Lung (tissue), 16 donors: ENCODE measurements around the gene RIPOR2. TPM values are rescaled to one million over a fixed set of nuclear protein-coding genes. Genes with fewer than 3 reads are reported as not detected.

Experiments
- ATAC-seq: fragments of 200-7000 bp; cut with Tn5 transposase; one replicate; pipeline ENCODE4 v1.9.1; 2020; ENCODE audit warnings: moderate number of reproducible peaks; ENCODE audit not compliant: insufficient read depth, low FRiP score
- DNase-seq, 3 donors: peaks; one replicate each; pipeline ENCODE4 v3.0.0-alpha.2; 2013 to 2017
- H3K27ac ChIP-seq, 2 donors: one replicate each; pipeline ENCODE4 v1.5.1; 2013; ENCODE audit warnings: mild to moderate bottlenecking in 2 of 2, moderate library complexity in 2 of 2, control low read depth in 1 of 2, inconsistent platforms in 1 of 2, low read depth in 1 of 2, low read length in 1 of 2
- H3K27me3 ChIP-seq, 3 donors: one replicate each; pipeline ENCODE4 v1.5.1; 2013; ENCODE audit warnings: low read length in 2 of 3; ENCODE audit not compliant: control insufficient read depth in 3 of 3, insufficient read depth in 3 of 3
- H3K36me3 ChIP-seq, 4 donors: one replicate each; pipeline ENCODE4 v1.5.1; 2013; ENCODE audit warnings: low read length in 4 of 4, mild to moderate bottlenecking in 1 of 4, moderate library complexity in 1 of 4; ENCODE audit not compliant: control insufficient read depth in 4 of 4, insufficient read depth in 4 of 4
- H3K4me1 ChIP-seq, 5 donors: one replicate each; pipeline ENCODE4 v1.5.1; 2013; ENCODE audit warnings: low read length in 5 of 5, mild to moderate bottlenecking in 2 of 5, moderate library complexity in 1 of 5; ENCODE audit not compliant: control insufficient read depth in 5 of 5, insufficient read depth in 5 of 5
- H3K4me3 ChIP-seq: one replicate; pipeline ENCODE4 v1.5.1; 2013; ENCODE audit warnings: mild to moderate bottlenecking, control low read depth, moderate library complexity
- H3K9ac ChIP-seq, 2 donors: one replicate each; pipeline ENCODE4 v1.5.1; 2013; ENCODE audit warnings: low read length in 2 of 2, control low read depth in 1 of 2; ENCODE audit not compliant: insufficient read depth in 1 of 2
- H3K9me3 ChIP-seq, 4 donors: one replicate each; pipeline ENCODE4 v1.5.1; 2013; ENCODE audit warnings: low read length in 3 of 4, mild to moderate bottlenecking in 1 of 4, moderate library complexity in 1 of 4; ENCODE audit not compliant: control insufficient read depth in 4 of 4, insufficient read depth in 3 of 4
- CTCF ChIP-seq: IDR thresholded peaks from 2 replicates; pipeline ENCODE4 v1.5.1; 2012; ENCODE audit warnings: mild to moderate bottlenecking; ENCODE audit errors: control extremely low read depth, extremely low read depth
- WGBS, 2 donors: extraction: QIAGEN DNeasy Blood & Tissue Kit; methylation state at CpG; one replicate each; pipeline ENCODE4 v1.1.7; 2013; 5-methylcytosine and 5-hydroxymethylcytosine counted together
- long read RNA-seq, 5 donors: transcript quantifications; one replicate each; lab custom pipeline, GENCODE V29; 2026
- polyA plus RNA-seq, 2 donors: library from polyadenylated mRNA; stranded (reverse); fragments of 200-250 nt; gene quantifications; one replicate each; pipeline ENCODE4 v1.2.1, GENCODE V29; 2013
- total RNA-seq, 2 donors: library from RNA; depleted of rRNA in 1 of 2; stranded (reverse); fragments of >200 nt in 1 of 2; gene quantifications; one replicate each; pipeline ENCODE4 v1.2.1, GENCODE V29; 2014 to 2021
- donor health status: control.
- donor health status: control.
- donor health status: Bipolar disorder and iron deficiency.
- donor health status: healthy.
- donor health status: DM: yes; HTN: yes; CAD: no.

RIPOR2 gene, protein sequence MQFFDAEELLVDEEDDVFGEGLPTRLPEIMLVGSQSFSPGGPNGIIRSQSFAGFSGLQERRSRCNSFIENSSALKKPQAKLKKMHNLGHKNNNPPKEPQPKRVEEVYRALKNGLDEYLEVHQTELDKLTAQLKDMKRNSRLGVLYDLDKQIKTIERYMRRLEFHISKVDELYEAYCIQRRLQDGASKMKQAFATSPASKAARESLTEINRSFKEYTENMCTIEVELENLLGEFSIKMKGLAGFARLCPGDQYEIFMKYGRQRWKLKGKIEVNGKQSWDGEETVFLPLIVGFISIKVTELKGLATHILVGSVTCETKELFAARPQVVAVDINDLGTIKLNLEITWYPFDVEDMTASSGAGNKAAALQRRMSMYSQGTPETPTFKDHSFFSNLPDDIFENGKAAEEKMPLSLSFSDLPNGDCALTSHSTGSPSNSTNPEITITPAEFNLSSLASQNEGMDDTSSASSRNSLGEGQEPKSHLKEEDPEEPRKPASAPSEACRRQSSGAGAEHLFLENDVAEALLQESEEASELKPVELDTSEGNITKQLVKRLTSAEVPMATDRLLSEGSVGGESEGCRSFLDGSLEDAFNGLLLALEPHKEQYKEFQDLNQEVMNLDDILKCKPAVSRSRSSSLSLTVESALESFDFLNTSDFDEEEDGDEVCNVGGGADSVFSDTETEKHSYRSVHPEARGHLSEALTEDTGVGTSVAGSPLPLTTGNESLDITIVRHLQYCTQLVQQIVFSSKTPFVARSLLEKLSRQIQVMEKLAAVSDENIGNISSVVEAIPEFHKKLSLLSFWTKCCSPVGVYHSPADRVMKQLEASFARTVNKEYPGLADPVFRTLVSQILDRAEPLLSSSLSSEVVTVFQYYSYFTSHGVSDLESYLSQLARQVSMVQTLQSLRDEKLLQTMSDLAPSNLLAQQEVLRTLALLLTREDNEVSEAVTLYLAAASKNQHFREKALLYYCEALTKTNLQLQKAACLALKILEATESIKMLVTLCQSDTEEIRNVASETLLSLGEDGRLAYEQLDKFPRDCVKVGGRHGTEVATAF
- total RNA-seq: 10 to 100 TPM; 18.5 to 66.9 TPM
- 10 to 100 TPM in 1 of 2 donors, 1 to 10 TPM in 1; 7.9 to 97.6 TPM for polyA plus RNA-seq
- long read RNA-seq, donor 1, partial matches to known transcripts: 0 of 2 reads
- long read RNA-seq, donor 1, other reads (novel, unspliced or antisense): 0 of 2 reads
- long read RNA-seq, donor 2, partial matches to known transcripts: 0 of 1 reads
- long read RNA-seq, donor 2, other reads (novel, unspliced or antisense): 0 of 1 reads
- long read RNA-seq, donor 3, partial matches to known transcripts: 0 of 1 reads
- long read RNA-seq, donor 3, other reads (novel, unspliced or antisense): 0 of 1 reads
- long read RNA-seq, donor 4: 0 reads
- long read RNA-seq, donor 5, partial matches to known transcripts: 0 of 2 reads
- long read RNA-seq, donor 5, other reads (novel, unspliced or antisense): 0 of 2 reads

GRCh38 chr6:24935366-24936152 lies at the start of gene RIPOR2:
TSS of gene RIPOR2 (minus strand) at chr6:24935960. CDS start at chr6:24935898, 62 bp downstream.
- DNase-seq (peak in 2 of 3 donors; percentile 57 to 63), ATAC-seq (peak; percentile 78)
- H3K36me3 ChIP-seq: no peaks in the 10 kb centered on the region
- H3K27ac ChIP-seq: peak within 1 kb of the TSS in 1 of 2 donors; percentile 45
- H3K4me1 ChIP-seq: peaks cover 0 to 22% (median 17%) of the 10 kb centered on the region in 5 donors
- no peak within 1 kb of the TSS for H3K9ac ChIP-seq
- TF ChIP-seq CTCF: no peak
- no peaks in the 10 kb centered on the region for H3K27me3 ChIP-seq
- WGBS, 2 donors: 19 to 31% methylated on average over 10 of the region's 10 CpGs
- no peak within 1 kb of the TSS for H3K4me3 ChIP-seq
- peaks cover 0 to 2% (median 0%) of the 10 kb centered on the region in 4 donors for H3K9me3 ChIP-seq

- ATAC-seq (no peak), DNase-seq (no peak)
- Histone ChIP-seq H3K4me1 (peaks cover 0 to 6% (median 4%) of the 10 kb centered on the region in 5 donors), H3K27me3 (no peaks in the 10 kb centered on the region), H3K36me3 (peaks cover 0 to 2% (median 0%) of the 10 kb centered on the region in 4 donors), H3K27ac (no peak overlapping the region), H3K4me3 (no peak overlapping the region), H3K9ac (no peak overlapping the region), H3K9me3 (peaks cover 0 to 2% (median under 1%) of the 10 kb centered on the region in 4 donors)
- WGBS, 2 donors: 91 to 92% methylated on average over 2 of the region's 2 CpGs
- TF ChIP-seq CTCF: no peak
Measured at GRCh38 chr6:24985323-24985722, 49.6 kb upstream of the RIPOR2 start.

DNA sequence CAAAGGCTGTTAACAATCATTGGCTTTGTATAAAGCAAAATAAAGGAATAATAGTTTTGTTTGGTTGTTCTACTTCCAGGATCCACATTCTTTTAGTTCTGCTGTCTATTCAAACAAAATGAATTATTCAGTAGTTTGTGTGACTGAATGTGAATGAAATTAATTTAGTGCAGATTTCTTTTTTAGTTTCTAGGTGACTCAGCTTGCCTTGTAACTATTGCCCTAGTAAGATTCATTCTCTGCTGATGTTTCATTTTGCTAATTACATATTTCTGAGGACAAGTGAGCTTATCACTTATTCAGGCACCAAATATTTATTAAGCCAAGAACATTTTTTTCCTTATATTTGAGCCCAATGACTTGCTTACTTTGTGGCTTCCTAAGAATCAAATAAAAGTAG lies 46.5 kb upstream of the RIPOR2 start:
- Histone ChIP-seq H3K4me3 (no peak overlapping the region), H3K9me3 (peaks cover 0 to 2% (median 0%) of the 10 kb centered on the region in 4 donors), H3K4me1 (peaks cover 0 to 6% (median 4%) of the 10 kb centered on the region in 5 donors), H3K27me3 (no peaks in the 10 kb centered on the region), H3K9ac (no peak overlapping the region), H3K36me3 (peaks cover 0 to 2% (median 0%) of the 10 kb centered on the region in 4 donors), H3K27ac (no peak overlapping the region)
- ATAC-seq (no peak), DNase-seq (no peak)
- TF ChIP-seq CTCF: no peak
